DMS 273 treated with DMSO at 0.1 percent for 48 hours (cell line): ENCODE measurements around the gene FJX1.
A peak's percentile ranks its signal among the peaks of the same experiment; 100 is the strongest.
"Not testable (repeated sequence)": the region's sequence is repeated elsewhere in the genome, so short reads cannot be mapped to it uniquely, and the experiment has no call there.

ENCODE experiments used
- DNase-seq: peaks from one replicate; lab custom pipeline; 2025; lab: John Stamatoyannopoulos, UW

FJX1 gene

DNA sequence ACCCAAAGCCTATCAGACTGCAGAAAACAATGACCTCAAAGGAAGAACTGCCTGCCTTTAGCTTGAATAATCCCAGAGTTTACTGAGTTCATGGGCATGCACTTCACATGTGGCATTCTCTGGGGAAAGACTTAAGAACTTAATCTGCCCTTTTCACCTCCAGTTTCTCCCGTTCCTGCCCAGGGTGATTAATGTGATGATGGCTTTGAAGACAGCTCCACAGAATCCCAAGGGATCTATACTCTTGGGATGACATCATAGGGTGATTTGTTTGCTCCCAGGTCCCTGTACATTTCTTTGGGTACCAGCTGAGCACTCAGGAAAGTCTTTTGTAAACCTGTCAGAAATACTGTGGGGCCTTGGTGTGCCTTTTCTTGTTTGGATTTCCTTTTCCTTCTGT lies 14.0 kb downstream of the FJX1 start:
- DNase-seq = no peak

- DNase-seq = no peak
Measured at GRCh38 chr11:35633827-35634423, 15.7 kb downstream of the FJX1 start.

- DNase-seq = no peak
Measured at GRCh38 chr11:35635933-35636332, 17.7 kb downstream of the FJX1 start.

GRCh38 chr11:35639591-35640179 lies 21.4 kb downstream of the FJX1 start:
- DNase-seq = no peak

DNA sequence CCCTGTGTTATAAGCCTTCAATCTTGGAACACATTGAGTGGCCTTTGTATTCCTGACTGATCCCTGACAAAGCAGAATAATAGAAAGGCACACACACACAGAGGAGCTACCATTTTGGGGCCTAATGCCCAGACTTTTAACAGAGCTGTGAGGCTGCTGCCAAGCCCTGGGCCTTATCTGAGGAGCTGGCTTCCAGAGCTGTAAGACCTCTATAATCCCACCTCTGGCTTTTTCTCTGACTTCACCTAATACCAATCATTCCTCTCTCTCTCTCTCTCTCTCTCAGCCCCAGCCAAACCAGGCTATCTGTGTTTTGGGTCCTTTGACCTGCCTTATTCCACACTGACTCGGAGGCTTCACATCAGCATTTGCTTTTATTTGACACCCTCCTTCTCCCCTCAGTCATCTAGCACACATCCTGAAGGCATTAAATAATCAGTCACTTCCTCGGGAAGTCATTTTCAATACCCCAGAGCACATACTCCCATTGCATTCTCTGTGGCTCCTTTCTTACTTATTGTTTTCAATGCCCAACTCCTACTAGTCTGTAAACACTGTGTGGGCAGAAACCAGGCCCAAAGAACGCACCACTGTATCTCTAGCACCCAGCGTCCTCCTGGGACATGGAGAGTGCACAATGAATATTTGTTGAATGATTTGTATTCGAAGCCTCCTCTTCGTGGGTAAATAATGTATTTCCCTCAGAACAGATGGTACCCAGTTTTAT lies 23.1 kb downstream of the FJX1 start:
- DNase-seq = no peak

GRCh38 chr11:35641964-35642363 lies 23.7 kb downstream of the FJX1 start:
- no peak for DNase-seq

- no peak for DNase-seq
Measured at GRCh38 chr11:35647421-35648093, 29.3 kb downstream of the FJX1 start.

- DNase-seq = no peak
Measured at GRCh38 chr11:35650006-35650405, 31.7 kb downstream of the FJX1 start.

- no peak for DNase-seq
Measured at GRCh38 chr11:35650467-35650866, 32.2 kb downstream of the FJX1 start.

- no peak for DNase-seq
Measured at GRCh38 chr11:35651263-35651662, 33.0 kb downstream of the FJX1 start.

GRCh38 chr11:35652786-35653185 lies 34.5 kb downstream of the FJX1 start:
- not testable (repeated sequence) for DNase-seq

DNA sequence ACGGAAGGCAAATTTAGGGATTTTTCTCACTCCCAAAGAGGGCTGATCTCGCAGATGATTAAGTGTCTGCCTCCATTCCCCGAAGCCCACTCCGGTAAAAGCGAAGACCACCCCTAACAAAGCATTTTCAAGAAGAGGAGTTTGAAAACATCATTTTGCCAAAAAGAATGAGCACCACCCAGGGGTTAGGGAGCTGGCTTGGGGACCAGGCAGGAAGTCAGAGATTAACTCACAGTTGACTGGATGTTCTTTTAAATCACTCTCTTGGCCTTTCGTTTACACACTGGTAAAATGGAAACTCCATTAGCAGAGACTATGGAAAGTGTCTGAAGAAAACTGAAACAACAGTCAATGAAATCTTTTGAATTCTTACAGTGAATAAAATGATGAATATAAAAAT lies 36.5 kb downstream of the FJX1 start:
- no peak for DNase-seq

DNA sequence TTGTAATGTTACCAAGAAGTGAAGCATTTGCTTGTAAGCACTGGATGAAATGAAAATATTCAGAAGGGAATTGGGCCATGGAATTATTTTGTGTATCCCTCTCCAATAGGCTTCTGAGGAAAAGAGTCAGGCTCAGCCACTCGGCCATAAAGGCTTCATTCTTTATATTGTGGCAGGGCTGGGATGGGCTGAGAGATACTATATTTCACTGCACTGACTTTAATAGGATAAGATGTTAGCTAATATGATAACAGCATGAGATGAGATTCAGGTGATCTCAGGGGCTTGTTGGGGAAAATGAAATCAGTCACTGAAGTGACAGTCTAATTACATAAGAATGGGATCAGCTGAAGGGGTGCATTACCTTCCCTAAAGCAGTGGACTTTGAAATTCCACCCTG lies 37.0 kb downstream of the FJX1 start:
- DNase-seq = no peak

GRCh38 chr11:35655856-35656255 lies 37.6 kb downstream of the FJX1 start:
- no peak for DNase-seq

GRCh38 chr11:35658020-35658948 lies 40.0 kb downstream of the FJX1 start:
- DNase-seq = no peak

GRCh38 chr11:35661534-35661933 lies 43.3 kb downstream of the FJX1 start:
- DNase-seq = no peak

DNA sequence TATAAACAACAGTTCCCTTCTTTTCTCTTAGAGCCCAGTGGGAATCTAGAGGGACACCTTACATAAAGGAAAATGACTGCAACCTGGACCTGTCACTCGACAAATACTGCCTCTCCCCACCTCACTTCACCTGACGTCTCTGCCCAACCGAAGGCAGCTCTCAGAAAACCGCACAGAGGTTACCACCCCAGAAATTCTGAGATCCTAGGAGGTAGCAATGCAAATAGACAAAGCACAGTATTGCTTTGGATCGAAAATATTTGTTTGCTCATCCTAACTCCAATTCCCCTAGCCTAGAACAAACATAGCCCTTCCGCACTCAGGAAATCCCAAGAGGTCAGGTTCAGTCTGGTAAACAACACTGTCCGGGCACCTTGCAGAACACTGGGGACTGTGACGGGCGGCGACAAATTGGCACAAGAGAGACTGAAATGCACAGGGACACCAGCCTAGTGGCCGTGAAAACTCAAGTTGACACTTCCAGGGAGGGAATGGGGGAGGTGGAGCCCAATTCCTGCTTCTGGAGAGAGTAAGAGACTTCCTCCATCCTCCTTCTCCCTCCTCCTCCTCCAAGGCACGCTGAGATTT lies 43.9 kb downstream of the FJX1 start:
- no peak for DNase-seq

DNA sequence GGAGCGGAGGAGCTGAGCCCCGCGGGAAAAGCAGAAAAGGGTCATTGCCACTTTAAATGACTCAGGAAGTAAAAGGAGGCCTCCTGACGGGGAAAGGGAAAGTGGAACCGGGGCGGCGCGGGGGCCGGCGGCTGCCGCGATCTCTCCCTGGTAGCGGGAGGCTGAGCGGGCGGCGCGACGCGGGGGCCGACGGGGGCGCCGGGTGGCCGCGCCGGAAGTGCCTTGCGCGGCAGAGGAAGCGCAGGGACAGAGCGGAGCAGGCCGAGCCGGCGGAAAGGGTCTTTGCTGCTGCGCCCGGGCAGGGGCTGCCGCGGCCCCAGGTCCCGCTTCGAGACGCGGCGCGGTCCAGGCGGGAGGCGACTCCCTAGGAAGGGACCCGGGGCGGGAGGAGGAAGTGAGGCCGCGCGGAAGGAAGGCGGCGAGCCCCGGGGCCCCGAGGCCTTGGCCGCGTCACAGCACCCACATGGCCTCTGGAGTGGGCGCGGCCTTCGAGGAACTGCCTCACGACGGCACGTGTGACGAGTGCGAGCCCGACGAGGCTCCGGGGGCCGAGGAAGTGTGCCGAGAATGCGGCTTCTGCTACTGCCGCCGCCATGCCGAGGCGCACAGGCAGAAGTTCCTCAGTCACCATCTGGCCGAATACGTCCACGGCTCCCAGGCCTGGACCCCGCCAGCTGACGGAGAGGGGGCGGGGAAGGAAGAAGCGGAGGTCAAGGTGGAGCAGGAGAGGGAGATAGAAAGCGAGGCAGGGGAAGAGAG lies 44.6 kb downstream of the FJX1 start, which contains the start of gene TRIM44:
Gene TRIM44 (plus strand): TSS at position 127 of the 759 bp plus-strand sequence. CDS start 337 bp downstream, at position 464.
- peak; percentile 38 for DNase-seq

DNA sequence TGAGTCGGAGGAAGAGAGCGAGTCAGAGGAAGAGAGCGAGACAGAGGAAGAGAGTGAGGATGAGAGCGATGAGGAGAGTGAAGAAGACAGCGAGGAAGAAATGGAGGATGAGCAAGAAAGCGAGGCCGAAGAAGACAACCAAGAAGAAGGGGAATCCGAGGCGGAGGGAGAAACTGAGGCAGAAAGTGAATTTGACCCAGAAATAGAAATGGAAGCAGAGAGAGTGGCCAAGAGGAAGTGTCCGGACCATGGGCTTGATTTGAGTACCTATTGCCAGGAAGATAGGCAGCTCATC lies 45.1 kb downstream of the FJX1 start:
- DNase-seq = no peak

- DNase-seq = no peak
Measured at GRCh38 chr11:35664977-35665441, 46.7 kb downstream of the FJX1 start.

DNA sequence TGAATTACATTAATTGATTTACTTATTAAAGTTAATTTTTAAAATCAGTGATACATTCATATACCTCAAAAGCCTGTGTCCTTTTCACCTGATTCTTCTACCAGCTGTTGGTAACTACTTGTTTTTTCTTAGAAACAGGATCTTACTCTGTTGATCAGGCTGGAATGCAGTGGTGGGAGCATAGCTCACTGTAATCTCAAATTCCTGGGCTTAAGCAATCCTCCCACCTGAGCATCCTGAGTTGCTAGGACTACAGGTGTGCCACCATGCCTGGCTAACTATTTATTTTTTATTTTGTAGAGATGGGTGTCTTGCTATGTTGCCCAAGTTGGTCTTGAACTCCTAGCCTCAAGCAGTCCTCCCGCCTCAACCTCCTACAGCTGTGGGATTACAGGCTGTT lies 49.0 kb downstream of the FJX1 start:
- no peak for DNase-seq
